Islet precursor cell (in vitro differentiated cells): ENCODE data around the gene DUSP8.

Source experiments
- DNase-seq: peaks from one replicate; pipeline ENCODE4 v3.0.0-alpha.2; 2018

The DUSP8 gene

DNA sequence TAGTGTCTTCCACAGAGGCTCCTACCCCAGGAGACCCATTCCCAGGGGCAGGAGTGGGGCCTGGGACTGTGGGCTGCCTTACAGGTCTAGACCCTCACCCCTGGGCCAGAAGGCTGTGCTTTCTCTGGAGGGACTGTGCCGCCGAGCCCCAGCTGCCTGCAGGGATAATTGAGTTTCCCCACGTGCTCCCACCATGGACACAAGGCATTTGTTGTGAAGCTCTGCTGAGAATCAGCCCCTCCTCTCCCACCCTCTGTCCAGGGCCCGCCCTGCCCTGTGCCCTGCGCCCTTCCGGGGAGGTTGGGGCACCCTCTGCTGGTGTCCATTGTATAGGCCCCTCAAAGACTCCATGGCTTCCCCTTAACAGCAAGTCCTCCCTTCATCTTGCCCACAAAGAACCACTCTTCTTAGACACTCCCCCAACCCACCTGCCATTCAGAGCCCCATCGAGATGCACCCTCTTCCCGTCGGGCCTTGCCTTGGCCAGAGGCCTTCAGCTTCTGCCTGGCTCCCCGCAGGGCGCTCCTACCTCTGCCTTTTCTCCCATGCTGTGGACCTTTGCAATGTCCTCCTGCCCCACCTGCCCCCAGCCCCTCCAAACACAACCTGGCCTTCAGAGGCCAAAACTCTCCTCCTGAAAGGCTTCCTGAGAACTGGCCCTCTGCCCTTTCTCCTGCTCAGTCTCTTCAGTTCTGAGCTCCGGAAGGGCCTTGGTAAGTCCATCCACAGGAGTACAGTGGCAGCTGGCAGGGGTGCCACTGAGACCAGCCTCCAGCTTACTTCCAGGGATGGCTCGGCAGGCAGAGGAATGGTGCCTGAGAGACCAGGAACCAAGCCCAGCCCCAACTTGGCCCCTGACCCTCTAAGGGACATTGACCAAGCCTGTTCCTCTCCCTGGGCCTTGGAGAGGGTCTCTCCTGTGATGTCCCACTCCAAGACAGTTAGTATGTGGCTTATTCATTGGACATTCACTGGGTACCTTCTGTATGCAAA is 22.4 kb downstream of the DUSP8 start:
- no peak for DNase-seq

DNA sequence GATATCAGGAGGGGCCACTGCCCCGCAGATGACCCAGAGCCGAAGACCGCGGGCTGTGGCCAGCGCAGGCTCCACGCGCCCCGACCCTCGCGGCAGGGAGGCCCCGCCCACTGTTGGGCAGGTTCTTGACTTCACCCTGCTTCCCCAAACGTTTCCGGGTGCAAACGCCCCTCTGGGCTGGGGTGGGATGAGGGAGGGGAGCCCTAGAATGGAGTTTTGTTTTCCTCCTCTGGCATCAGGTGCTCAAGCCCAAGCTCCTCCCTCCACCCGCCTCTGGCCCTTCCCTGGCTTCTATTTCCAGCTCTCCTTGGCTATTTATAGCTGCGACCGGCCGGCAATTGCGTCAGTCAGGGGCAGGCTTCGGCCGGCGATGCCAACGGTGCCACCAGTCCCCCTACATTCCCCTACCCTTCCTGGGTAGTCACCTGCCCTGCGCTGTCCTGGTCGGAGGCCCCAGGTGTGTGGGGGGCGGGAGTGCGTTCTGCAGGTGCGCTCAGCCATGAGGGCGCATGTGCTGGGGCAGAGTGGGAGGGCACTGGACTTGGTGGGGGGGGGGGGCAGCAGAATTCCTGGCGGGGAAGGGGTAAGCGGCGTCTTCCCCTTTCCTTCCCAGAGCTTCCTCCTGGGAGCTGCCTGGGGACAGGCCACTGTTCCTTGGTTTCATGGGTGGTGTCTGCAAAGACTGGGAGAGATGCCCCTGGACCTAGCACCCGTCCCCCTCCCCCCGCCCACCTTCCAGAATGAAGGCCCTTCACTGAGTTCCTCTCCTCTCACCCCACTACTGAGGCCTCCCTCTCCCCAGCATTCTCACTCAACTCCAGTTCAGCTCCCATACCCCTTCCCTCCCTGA is 23.6 kb downstream of the DUSP8 start:
- no peak for DNase-seq

GRCh38 chr11:1547467-1548098 is 24.5 kb downstream of the DUSP8 start:
- DNase-seq, result no peak

- DNase-seq, result no peak
Measured at GRCh38 chr11:1546536-1547466, 25.3 kb downstream of the DUSP8 start.

- no peak for DNase-seq
Measured at GRCh38 chr11:1546077-1546535, 26.0 kb downstream of the DUSP8 start.

- no peak for DNase-seq
Measured at GRCh38 chr11:1545432-1545831, 26.6 kb downstream of the DUSP8 start.

DNA sequence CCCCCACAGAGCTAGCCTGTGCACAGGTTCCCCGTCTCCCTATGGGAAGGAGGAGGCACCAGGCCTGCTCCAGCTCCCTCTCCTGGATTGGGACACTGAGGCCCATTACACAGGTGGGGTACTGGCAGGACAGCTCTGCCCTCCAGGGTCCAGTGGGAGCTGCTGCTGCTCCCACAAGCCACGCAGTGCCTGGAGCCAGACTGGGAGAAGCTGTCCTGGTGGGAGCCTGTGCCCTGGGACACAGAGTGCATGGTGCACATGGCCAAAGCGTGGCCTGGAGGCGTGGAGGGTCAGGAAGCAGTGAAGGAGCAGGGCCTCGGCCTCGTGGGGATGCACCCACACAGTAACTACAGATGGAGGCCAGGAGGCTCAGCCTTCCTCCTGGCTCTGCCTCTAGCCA is 27.5 kb downstream of the DUSP8 start:
- no peak for DNase-seq

DNA sequence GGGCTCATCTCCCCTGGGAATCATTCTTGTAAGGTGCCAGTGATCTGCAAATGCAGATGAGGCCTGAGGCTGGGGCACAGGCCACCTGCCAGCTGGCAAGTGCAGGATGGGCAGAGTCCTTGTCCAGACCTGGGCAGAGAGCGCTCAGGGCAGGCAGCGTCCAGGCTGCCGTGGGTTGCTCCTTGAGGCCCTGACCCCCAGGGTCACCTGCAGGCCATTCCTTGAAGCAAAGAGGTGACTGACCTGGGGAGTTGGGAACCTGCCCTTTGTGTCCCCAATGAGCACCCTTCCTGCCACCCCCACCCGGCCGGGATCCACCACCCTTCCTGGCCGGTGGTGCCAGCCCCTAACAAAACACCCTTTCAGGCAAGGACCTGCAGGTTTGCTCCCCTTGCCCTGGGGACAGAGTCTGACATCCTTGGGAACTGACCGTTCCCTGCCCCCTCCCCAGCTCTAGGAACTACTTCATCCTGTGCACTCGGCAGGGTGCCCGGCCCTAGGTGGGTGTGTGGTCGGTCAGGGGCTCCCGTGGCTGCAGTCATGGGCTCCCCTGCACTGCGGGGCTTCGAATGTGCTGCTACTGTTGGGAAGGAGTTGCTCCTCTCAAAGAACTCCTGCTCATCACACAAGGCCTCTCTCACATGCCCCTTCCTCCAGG is 28.3 kb downstream of the DUSP8 start:
- DNase-seq, result no peak

GRCh38 chr11:1542267-1542666 is 29.8 kb downstream of the DUSP8 start:
- DNase-seq, result no peak

- DNase-seq, result no peak
Measured at GRCh38 chr11:1541474-1542204, 30.4 kb downstream of the DUSP8 start.

DNA sequence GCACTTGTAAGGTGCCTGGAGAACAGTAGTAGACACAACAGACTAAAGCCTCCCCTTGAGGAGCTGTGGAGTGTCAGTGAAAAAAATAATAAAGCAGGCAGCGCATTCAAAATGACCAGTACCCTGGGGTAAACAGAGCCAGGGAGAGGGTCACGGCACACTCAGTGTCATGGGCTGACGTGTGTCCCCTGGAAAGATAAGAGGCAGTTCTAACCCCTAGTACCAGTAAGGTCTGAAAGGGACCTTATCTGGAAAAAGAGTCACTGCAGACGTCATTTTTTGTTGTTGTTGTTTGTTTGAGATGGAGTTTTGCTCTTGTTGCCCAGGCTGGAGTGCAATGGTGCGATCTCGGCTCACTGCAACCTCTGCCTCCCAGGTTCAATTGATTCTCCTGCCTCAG is 32.0 kb downstream of the DUSP8 start:
- no peak for DNase-seq

- DNase-seq, result no peak
Measured at GRCh38 chr11:1538153-1538552, 33.9 kb downstream of the DUSP8 start.

DNA sequence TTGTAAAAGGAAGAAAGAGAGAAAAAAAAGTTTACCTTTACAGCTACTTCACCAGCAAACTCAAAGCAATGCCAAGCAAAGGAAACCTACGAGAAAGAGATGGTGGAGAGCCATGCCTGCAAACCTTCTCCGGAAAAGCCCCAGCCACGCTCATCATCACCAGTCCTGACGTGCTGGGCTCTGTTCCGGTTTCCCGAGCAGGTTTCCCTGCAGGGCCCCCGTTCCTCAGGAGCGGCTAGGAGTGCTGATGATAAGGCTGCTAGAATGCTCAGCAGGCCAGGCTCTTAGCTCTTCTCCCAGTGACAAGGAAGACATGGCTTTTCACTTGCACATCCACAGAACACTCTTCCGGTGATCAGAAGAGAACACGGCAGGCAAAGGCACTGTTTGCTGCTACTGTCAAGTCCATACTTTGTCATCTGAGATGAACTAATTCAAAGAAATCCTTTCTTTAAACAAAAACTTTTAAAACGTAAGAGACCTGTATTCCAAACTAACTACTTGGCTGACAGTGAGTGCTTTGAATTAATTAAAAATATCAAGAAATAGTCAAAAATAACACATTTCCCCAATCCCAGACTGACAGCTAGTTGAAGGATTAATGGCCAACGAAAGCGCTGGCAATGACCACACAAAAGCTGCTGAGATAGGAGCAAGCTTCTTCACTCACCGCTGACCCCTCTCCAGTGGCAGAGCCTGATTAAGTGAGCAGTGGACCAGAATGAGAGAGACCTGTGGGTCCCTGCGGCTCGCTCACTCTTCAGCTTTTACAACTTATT is 35.8 kb downstream of the DUSP8 start:
- DNase-seq, result no peak

GRCh38 chr11:1534682-1535081 is 37.4 kb downstream of the DUSP8 start:
- no peak for DNase-seq

- no peak for DNase-seq
Measured at GRCh38 chr11:1534171-1534570, 37.9 kb downstream of the DUSP8 start.

DNA sequence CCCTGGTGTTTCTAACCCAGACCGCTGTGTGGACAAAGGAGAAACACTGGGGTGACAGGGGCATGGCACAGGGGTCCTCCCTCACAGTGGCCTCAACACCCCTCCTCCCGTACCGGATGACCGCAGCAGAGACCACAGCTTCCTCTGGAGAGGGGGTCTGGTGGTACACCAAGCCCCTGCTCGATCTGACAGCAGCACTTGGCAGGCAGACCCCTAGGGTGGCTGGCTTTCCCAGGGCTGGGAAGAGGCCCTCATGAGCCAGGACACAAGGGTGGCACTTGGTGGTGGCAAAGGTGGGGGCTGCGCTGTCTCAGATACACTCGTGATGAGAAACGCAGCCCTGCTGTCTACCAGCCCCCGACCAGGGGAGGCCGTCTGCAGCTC is 38.7 kb downstream of the DUSP8 start:
- no peak for DNase-seq

DNA sequence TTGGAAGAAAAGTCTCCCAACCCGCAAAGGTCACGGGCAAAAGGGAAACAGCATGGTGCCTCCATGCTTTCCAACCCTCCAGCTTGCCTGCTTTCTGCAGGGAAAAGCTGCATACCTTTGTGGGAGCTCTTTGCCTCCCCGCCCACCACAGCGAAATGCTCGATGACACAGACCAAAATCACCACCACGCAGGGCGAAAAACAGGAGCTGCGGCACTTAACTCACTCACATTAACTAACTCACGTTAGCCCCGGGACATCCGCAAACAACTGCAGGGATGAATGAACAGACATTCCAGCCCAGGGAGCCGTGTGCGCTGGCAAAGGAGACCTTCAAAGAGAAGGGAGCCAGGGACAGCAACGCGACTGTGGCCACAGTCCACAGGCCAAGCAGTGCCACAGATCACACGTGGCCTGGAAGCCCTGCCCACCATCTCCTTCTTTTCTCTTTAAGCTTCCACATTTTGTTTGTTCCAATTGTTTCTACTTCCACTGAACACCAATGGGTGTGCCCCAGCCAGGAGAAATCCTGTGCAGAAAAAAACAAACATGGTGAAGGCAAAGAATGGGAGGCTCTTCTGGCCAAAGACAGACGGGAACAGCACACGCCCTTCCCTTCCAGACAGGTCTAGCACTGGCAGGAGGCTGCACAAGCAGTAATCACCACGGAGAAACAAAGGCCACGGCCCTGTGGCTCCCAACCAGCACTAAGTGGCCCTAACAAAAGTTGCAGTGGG is 39.3 kb downstream of the DUSP8 start:
- peak; percentile 67 for DNase-seq

GRCh38 chr11:1532014-1532586 is 40.0 kb downstream of the DUSP8 start:
- DNase-seq, result no peak
